H1 (cell line): ENCODE measurements around the gene SYT13. TPM values are rescaled to one million over a fixed set of nuclear protein-coding genes. Genes with fewer than 3 reads are reported as not detected.

Experiments used
- CTCF ChIA-PET: fragments of 300-600 bp; sonication (Branson Sonifier 250); formaldehyde crosslinking; loops from one replicate; lab custom pipeline; 2021; ENCODE audit not compliant: partially characterized antibody; lab: Charles Lee
- POLR2A ChIA-PET: fragments of 300-600 bp; sonication (Branson Sonifier 250); formaldehyde crosslinking; loops from one replicate; lab custom pipeline; 2021; ENCODE audit warnings: inconsistent platforms; ENCODE audit not compliant: partially characterized antibody; lab: Charles Lee
- DNase-seq, 2 experiments: peaks; one replicate each; pipeline versions ENCODE4 v3.0.0 to v3.0.0-alpha.2; 2010 to 2022; ENCODE audit warnings: low spot score in 2 of 2, low read depth in 1 of 2, mixed read lengths in 1 of 2
- FAIRE-seq: peaks from 2 replicates; lab custom pipeline; 2011; peaks lifted over from hg19 to GRCh38; lab: Jason Lieb, UNC
- H2AFZ ChIP-seq: 2 replicates; pipeline ENCODE4 v1.8.1; 2012; ENCODE audit warnings: low read length, inconsistent platforms
- H2AK5ac ChIP-seq: 2 replicates; pipeline ENCODE4 v1.6.1; 2013; ENCODE audit warnings: low read depth, low read length
- H2BK120ac ChIP-seq: replicated peaks from 2 replicates; pipeline ENCODE3; 2013; ENCODE audit warnings: low read depth, low read length, inconsistent platforms
- H2BK12ac ChIP-seq: 2 replicates; pipeline ENCODE4 v1.6.1; 2013; ENCODE audit warnings: low read depth, low read length
- H2BK15ac ChIP-seq: 2 replicates; pipeline ENCODE4 v1.6.1; 2013; ENCODE audit warnings: low read length
- H2BK20ac ChIP-seq: 2 replicates; pipeline ENCODE4 v1.6.1; 2013; ENCODE audit warnings: low read length
- H2BK5ac ChIP-seq: 2 replicates; pipeline ENCODE4 v1.6.1; 2013; ENCODE audit warnings: low read depth, low read length
- H3K14ac ChIP-seq: 2 replicates; pipeline ENCODE4 v1.6.1; 2013; ENCODE audit warnings: inconsistent platforms; ENCODE audit not compliant: insufficient read length
- H3K18ac ChIP-seq: 2 replicates; pipeline ENCODE4 v1.6.1; 2013; ENCODE audit warnings: low read length; ENCODE audit errors: extremely low read depth
- H3K23ac ChIP-seq: 2 replicates; pipeline ENCODE4 v1.6.1; 2013; ENCODE audit warnings: inconsistent platforms; ENCODE audit not compliant: insufficient read length
- H3K23me2 ChIP-seq: 2 replicates; pipeline ENCODE4 v1.6.1; 2013; ENCODE audit warnings: low read depth, low read length
- H3K27ac ChIP-seq: 2 replicates; pipeline ENCODE4 v1.6.1; 2011; ENCODE audit warnings: low read depth, low read length, inconsistent platforms
- H3K27me3 ChIP-seq, 4 experiments: replicated peaks in 1 of 4; 1 replicate in 1 of 4; 2 replicates in 3 of 4; pipeline versions ENCODE4 v1.6.1 to v1.8.1; 2011 to 2013; ENCODE audit warnings: low read length in 3 of 4, mild to moderate bottlenecking in 3 of 4, inconsistent platforms in 2 of 4, mixed read lengths in 2 of 4, moderate library complexity in 1 of 4; ENCODE audit not compliant: control insufficient read depth in 3 of 4, insufficient read depth in 3 of 4; ENCODE audit errors: extremely low read depth in 1 of 4
- H3K36me3 ChIP-seq, 4 experiments: 2 replicates each; pipeline versions ENCODE4 v1.6.1 to v1.8.1; 2011 to 2013; ENCODE audit warnings: mild to moderate bottlenecking in 4 of 4, low read length in 3 of 4, moderate library complexity in 2 of 4, control low read depth in 1 of 4, inconsistent platforms in 1 of 4; ENCODE audit not compliant: insufficient read depth in 4 of 4, control insufficient read depth in 2 of 4
- H3K4ac ChIP-seq: replicated peaks from 2 replicates; pipeline ENCODE3; 2013; ENCODE audit warnings: low read length, low read depth, mixed read lengths, inconsistent platforms; ENCODE audit not compliant: insufficient read length
- H3K4me1 ChIP-seq, 4 experiments: replicated peaks in 1 of 4; 1 replicate in 1 of 4; 2 replicates in 3 of 4; pipeline versions ENCODE4 v1.6.1 to v1.8.1; 2011 to 2013; ENCODE audit warnings: low read length in 3 of 4, inconsistent platforms in 2 of 4, mixed read lengths in 1 of 4; ENCODE audit not compliant: insufficient read depth in 4 of 4, control insufficient read depth in 3 of 4
- H3K4me2 ChIP-seq, 2 experiments: 2 replicates each; pipeline versions ENCODE4 v1.6.1 to v1.8.1; 2011 to 2013; ENCODE audit warnings: low read depth in 2 of 2, low read length in 2 of 2, control low read depth in 1 of 2, inconsistent platforms in 1 of 2, mild to moderate bottlenecking in 1 of 2; ENCODE audit not compliant: insufficient read depth in 1 of 2
- H3K4me3 ChIP-seq, 4 experiments: fragments of 200-600, 300-600 bp in 1 of 4; sonication (generic), shearing (Covaris generic), sonication (Bioruptor Twin) in 1 of 4; 2 replicates each; pipeline versions ENCODE4 v1.5.1 to v1.8.1; 2011 to 2016; ENCODE audit warnings: low read length in 4 of 4, low read depth in 3 of 4, control low read depth in 2 of 4, inconsistent platforms in 2 of 4, mild to moderate bottlenecking in 2 of 4, mixed read lengths in 1 of 4, moderate library complexity in 1 of 4; ENCODE audit not compliant: insufficient read depth in 2 of 4; ENCODE audit errors: extremely low read depth in 1 of 4
- H3K56ac ChIP-seq: replicated peaks from 2 replicates; pipeline ENCODE3; 2013; ENCODE audit warnings: low read depth, mild to moderate bottlenecking, mixed read lengths, low read length, inconsistent platforms; ENCODE audit not compliant: insufficient read length
- H3K79me1 ChIP-seq: 2 replicates; pipeline ENCODE4 v1.6.1; 2013; ENCODE audit warnings: low read depth, low read length, control low read depth
- H3K79me2 ChIP-seq, 2 experiments: 2 replicates each; pipeline versions ENCODE4 v1.6.1 to v1.8.1; 2012 to 2013; ENCODE audit warnings: low read length in 2 of 2, mild to moderate bottlenecking in 2 of 2, inconsistent platforms in 1 of 2; ENCODE audit not compliant: insufficient read depth in 2 of 2, control insufficient read depth in 1 of 2
- H3K9ac ChIP-seq, 4 experiments: replicated peaks in 1 of 4; 1 replicate in 1 of 4; 2 replicates in 3 of 4; pipeline versions ENCODE4 v1.6.1 to v1.8.1; 2011 to 2013; ENCODE audit warnings: low read depth in 3 of 4, low read length in 3 of 4, control low read depth in 2 of 4, mild to moderate bottlenecking in 2 of 4, moderate library complexity in 2 of 4, inconsistent platforms in 1 of 4; ENCODE audit errors: extremely low read depth in 1 of 4
- H3K9me3 ChIP-seq, 2 experiments: 2 replicates each; pipeline versions ENCODE4 v1.6.1 to v1.8.1; 2012 to 2013; ENCODE audit warnings: mild to moderate bottlenecking in 2 of 2, moderate library complexity in 2 of 2, control low read depth in 1 of 2, inconsistent platforms in 1 of 2, low read depth in 1 of 2, low read length in 1 of 2, mixed read lengths in 1 of 2; ENCODE audit not compliant: insufficient read depth in 2 of 2
- H4K20me1 ChIP-seq, 2 experiments: replicated peaks in 1 of 2; 2 replicates each; pipeline versions ENCODE3 to v1.8.1; 2011 to 2013; ENCODE audit warnings: inconsistent platforms in 2 of 2, low read length in 2 of 2, mild to moderate bottlenecking in 1 of 2; ENCODE audit not compliant: insufficient read depth in 2 of 2, control insufficient read depth in 1 of 2
- H4K5ac ChIP-seq: 2 replicates; pipeline ENCODE4 v1.6.1; 2013; ENCODE audit warnings: low read length, low read depth, mixed read lengths, inconsistent platforms; ENCODE audit not compliant: insufficient read length
- H4K8ac ChIP-seq: 2 replicates; pipeline ENCODE4 v1.8.0; 2013; ENCODE audit warnings: mild to moderate bottlenecking, moderate library complexity, low read length, inconsistent platforms; ENCODE audit not compliant: insufficient read depth; ENCODE audit errors: extremely low read depth
- H4K91ac ChIP-seq: replicated peaks from 2 replicates; pipeline ENCODE3; 2013; ENCODE audit warnings: low read length, mixed read lengths, inconsistent platforms; ENCODE audit not compliant: insufficient read length
- ASH2L ChIP-seq: fragments of 200-600, 300-600 bp; sonication (generic); IDR thresholded peaks from one replicate; pipeline ENCODE4 v1.7.1; 2017; ENCODE audit warnings: low read length
- BRCA1 ChIP-seq: IDR thresholded peaks from 2 replicates; pipeline ENCODE4 v1.6.1; 2012; ENCODE audit warnings: low read depth, low read length, improper control_type of control experiment
- CTCF ChIP-seq, 3 experiments: IDR thresholded peaks; 1 replicate in 2 of 3; 2 replicates in 1 of 3; pipeline versions ENCODE4 v1.5.1 to v1.6.1; 2011; ENCODE audit warnings: low read length in 3 of 3, mild to moderate bottlenecking in 3 of 3, inconsistent platforms in 2 of 3, low read depth in 1 of 3, moderate library complexity in 1 of 3; ENCODE audit not compliant: insufficient read depth in 1 of 3; ENCODE audit errors: control extremely low read depth in 1 of 3
- EP300 ChIP-seq, 2 experiments: IDR thresholded peaks; 1 replicate in 1 of 2; 2 replicates in 1 of 2; pipeline ENCODE4 v1.6.1; 2011 to 2012; ENCODE audit warnings: low read depth in 2 of 2, low read length in 2 of 2, mild to moderate bottlenecking in 2 of 2, borderline replicate concordance in 1 of 2, inconsistent platforms in 1 of 2, moderate library complexity in 1 of 2
- JUN ChIP-seq: IDR thresholded peaks from 2 replicates; pipeline ENCODE4 v1.6.1; 2011; ENCODE audit warnings: low read depth, mild to moderate bottlenecking, improper control_type of control experiment, low read length
- POLR2AphosphoS5 ChIP-seq: IDR thresholded peaks from 2 replicates; pipeline ENCODE4 v1.6.1; 2011; ENCODE audit warnings: low read depth, low read length
- SAP30 ChIP-seq: fragments of 300-600 bp; sonication (generic); IDR thresholded peaks from 2 replicates; pipeline ENCODE4 v1.7.1; 2012; ENCODE audit warnings: low read length, moderate library complexity, mild to moderate bottlenecking, inconsistent platforms; ENCODE audit not compliant: insufficient read depth, insufficient replicate concordance
- SP1 ChIP-seq: IDR thresholded peaks from 2 replicates; pipeline ENCODE4 v1.6.1; 2011; ENCODE audit warnings: low read depth, low read length
- TAF7 ChIP-seq: optimal IDR thresholded peaks from 2 replicates; pipeline ENCODE3; 2011; ENCODE audit warnings: low read depth, mild to moderate bottlenecking, inconsistent platforms, low read length, moderate library complexity, borderline replicate concordance
- TCF12 ChIP-seq: IDR thresholded peaks from 2 replicates; pipeline ENCODE4 v1.6.1; 2011; ENCODE audit warnings: low read depth, mild to moderate bottlenecking, low read length
- WGBS, 2 experiments: shearing (Covaris generic) in 1 of 2; methylation state at CpG; one replicate each; pipeline versions ENCODE4 v1.1.6 to v1.1.7; 2013 to 2015; ENCODE audit warnings: low lambda C conversion rate in 2 of 2, mixed read lengths in 2 of 2, inconsistent platforms in 1 of 2, low coverage in 1 of 2, missing lambda C conversion rate in 1 of 2; ENCODE audit not compliant: insufficient replicate concordance in 2 of 2, insufficient coverage in 1 of 2, insufficient read length in 1 of 2; ENCODE audit errors: extremely low coverage in 1 of 2, missing lambda C conversion rate in 1 of 2; 5-methylcytosine and 5-hydroxymethylcytosine counted together
- polyA plus RNA-seq, 7 experiments: library from polyadenylated mRNA; depleted of rRNA in 3 of 7; stranded (reverse) in 5 of 7; unstranded in 2 of 7; fragments of >200 nt in 5 of 7; fragments of 200-250 nt in 2 of 7; gene quantifications; 1 replicate in 5 of 7; 2 replicates in 1 of 7; 4 replicates in 1 of 7; pipeline versions ENCODE4 v1.2.1 to v1.2.3, GENCODE V29; 2011 to 2013; ENCODE audit warnings: missing spikeins in 2 of 7, mixed read lengths in 2 of 7
- total RNA-seq: library from RNA; stranded (reverse); fragmentation: NEBNext Ultra II Directional; extraction: Animal tissue kit (Norgen Biotek cat#: 25700); gene quantifications from 2 replicates; pipeline ENCODE4 v1.2.1, GENCODE V29; 2021

SYT13 gene
- total and polyA plus RNA-seq, 2 of the 8 experiments (the other 6 are each of a cell fraction or from before 2014, with no cell fraction given): 4.8 to 13.2 TPM

DNA sequence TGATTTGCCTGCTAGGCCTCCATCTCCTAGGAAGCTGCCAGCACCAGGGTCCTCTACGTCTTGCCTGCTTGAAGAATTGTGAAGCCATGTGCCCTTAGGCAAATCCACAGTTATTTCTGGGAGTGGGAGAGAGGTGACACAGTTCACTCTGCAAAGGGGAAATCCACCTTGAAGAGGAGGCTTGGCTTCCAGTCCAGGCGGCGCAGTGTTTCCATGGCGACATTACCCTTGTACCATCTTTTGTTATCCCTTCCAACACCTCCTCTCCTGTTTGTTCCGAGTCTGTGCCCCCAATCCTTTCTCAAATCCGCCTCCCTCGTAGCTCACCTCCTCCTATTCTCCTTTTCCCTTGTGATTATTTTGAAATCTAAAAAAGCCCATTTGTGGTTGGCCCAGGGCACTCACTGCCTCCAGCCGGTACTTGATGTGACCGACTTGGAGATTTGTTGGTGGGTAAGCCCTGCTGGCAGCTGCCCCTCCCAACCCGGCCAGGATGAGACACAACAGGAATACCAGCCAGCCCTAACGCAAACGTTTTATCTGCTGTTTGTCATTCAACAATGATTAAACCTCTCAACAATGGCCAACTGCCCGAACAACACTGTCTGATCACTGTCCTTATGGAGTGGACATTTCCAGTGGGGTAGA lies 18.4 kb downstream of the SYT13 start:
- no peak overlapping the region for H2BK20ac ChIP-seq
- no peak overlapping the region for H3K4me3 ChIP-seq
- no peaks in the 10 kb centered on the region for H4K20me1 ChIP-seq
- FAIRE-seq: no peak
- no peak overlapping the region for H2AK5ac ChIP-seq
- no peak overlapping the region for H3K23ac ChIP-seq
- H3K4ac ChIP-seq: no peak overlapping the region
- H2BK5ac ChIP-seq: no peak overlapping the region
- peaks cover 0 to 7% (median under 1%) of the 10 kb centered on the region in 4 experiments; a peak in 3 of 7 replicates for H3K27me3 ChIP-seq
- no peak overlapping the region for H3K14ac ChIP-seq
- 90% methylated on average over 13 of the region's 13 CpGs; no CpG with 5 or more reads in 1 of the 2 experiments for WGBS, 2 experiments
- H2BK12ac ChIP-seq: no peak overlapping the region
- H3K56ac ChIP-seq: no peak overlapping the region
- H2BK120ac ChIP-seq: no peak overlapping the region
- no peak overlapping the region for H2AFZ ChIP-seq
- H3K18ac ChIP-seq: no peak overlapping the region
- H4K5ac ChIP-seq: no peak overlapping the region
- CTCF ChIA-PET: interaction anchor here (0.6 to 13.0 kb wide), 19 partner anchors 9 to 434 kb away, joined by 3 to 211 read pairs (median 4); partner anchors contain the start of gene SYT13
- no peak overlapping the region for H4K91ac ChIP-seq
- H3K9me3 ChIP-seq: no peaks in the 10 kb centered on the region
- no peak overlapping the region for H3K27ac ChIP-seq
- POLR2A ChIA-PET: interaction anchor here (1.5 to 2.2 kb wide), 2 partner anchors 12 to 18 kb away, joined by 4 read pairs; partner anchors contain the start of gene SYT13
- no peaks in the 10 kb centered on the region for H3K79me2 ChIP-seq
- H3K4me1 ChIP-seq: peaks cover 0 to 2% (median 0%) of the 10 kb centered on the region in 4 experiments; a peak in 1 of 7 replicates
- no peak overlapping the region for H2BK15ac ChIP-seq
- no peaks in the 10 kb centered on the region for H3K79me1 ChIP-seq
- no peak overlapping the region for H4K8ac ChIP-seq
- H3K36me3 ChIP-seq: no peaks in the 10 kb centered on the region
- H3K4me2 ChIP-seq: no peak overlapping the region
- no peaks in the 10 kb centered on the region; the same call in 1 of the 2 replicates for H3K23me2 ChIP-seq
- no peak for DNase-seq
- H3K9ac ChIP-seq: no peak overlapping the region
- TF ChIP-seq CTCF (IDR thresholded peaks at IDR 0.05; ENCODE audit: control extremely low read depth in 1 of 3, insufficient read depth in 1 of 3, low read depth in 1 of 3, low read length in 3 of 3) (no peak), JUN (no peak), POLR2AphosphoS5 (no peak), SAP30 (no peak), TCF12 (no peak), SP1 (no peak), BRCA1 (no peak), ASH2L (no peak), TAF7 (no peak), EP300 (IDR thresholded peaks at IDR 0.05; ENCODE audit: borderline replicate concordance in 1 of 2, low read depth in 2 of 2, low read length in 2 of 2) (no peak)
